ENCODE results near the gene CEP128.

- TF ChIP-seq EZH2 (IDR thresholded peaks at IDR 0.05; ENCODE audit: insufficient read depth, poor library complexity, severe bottlenecking) (no peak), EZH2phosphoT487 (IDR thresholded peaks at IDR 0.05; ENCODE audit: insufficient read depth, low read depth) (no peak)
Measured at GRCh38 chr14:80628547-80628946, 313.0 kb downstream of the CEP128 start.
